Ovary (tissue), 9 donors: ENCODE measurements around the gene UBN1. TPM values are rescaled to one million over a fixed set of nuclear protein-coding genes. Genes with fewer than 3 reads are reported as not detected.

Source experiments
- DNase-seq, 5 donors: peaks; one replicate each; pipeline ENCODE4 v3.0.0-alpha.2; 2019 to 2020
- H3K27ac ChIP-seq, 2 donors: fragments of 200-600 bp; one replicate each; pipeline versions ENCODE4 v1.5.1 to v1.8.0; 2019 to 2022
- H3K27me3 ChIP-seq: fragments of 200-600 bp; one replicate; pipeline ENCODE4 v1.8.0; 2022
- H3K36me3 ChIP-seq: fragments of 200-600 bp; sonication (generic); one replicate; pipeline ENCODE4 v1.5.1; 2019
- H3K4me1 ChIP-seq: one replicate; pipeline ENCODE4 v1.8.1; 2013; ENCODE audit warnings: mild to moderate bottlenecking, moderate library complexity; ENCODE audit not compliant: insufficient read depth
- H3K4me3 ChIP-seq: fragments of 200-600 bp; sonication (generic); one replicate; pipeline ENCODE4 v1.5.1; 2017
- H3K9me3 ChIP-seq, 2 donors: fragments of 200-600 bp in 1 of 2; sonication (generic) in 1 of 2; one replicate each; pipeline versions ENCODE4 v1.5.1 to v1.8.1; 2013 to 2019; ENCODE audit warnings: mild to moderate bottlenecking in 1 of 2, moderate library complexity in 1 of 2
- CTCF ChIP-seq, 3 donors: fragments of 450-650 bp in 2 of 3; fragments of 200-600 bp in 1 of 3; IDR thresholded peaks; one replicate each; pipeline versions ENCODE4 v1.5.1 to v1.8.0; 2016 to 2022; ENCODE audit warnings: antibody characterized with exemption in 3 of 3, mild to moderate bottlenecking in 1 of 3
- EP300 ChIP-seq: sonication (generic); formaldehyde crosslinking; IDR thresholded peaks from one replicate; pipeline ENCODE4 v1.6.1; 2017; ENCODE audit warnings: antibody characterized with exemption
- POLR2A ChIP-seq: fragments of 450-650 bp; IDR thresholded peaks from one replicate; pipeline ENCODE4 v1.6.1; 2017; ENCODE audit warnings: antibody characterized with exemption, mild to moderate bottlenecking, moderate library complexity
- WGBS, 3 donors: extraction: QIAGEN DNeasy Blood & Tissue Kit in 1 of 3; methylation state at CpG; one replicate each; pipeline versions ENCODE4 v1.1.5 to v1.1.7; 2013 to 2017; 5-methylcytosine and 5-hydroxymethylcytosine counted together
- intact Hi-C, 4 donors: fragments of 100-400 bp; cut with DNase I; formaldehyde crosslinking; loops; one replicate each; pipeline versions ENCODE4 v1.11.0 to v1.15.1; 2022 to 2023
- polyA plus RNA-seq, 2 donors: library from polyadenylated mRNA; stranded (reverse); fragments of 200-250 nt in 1 of 2; fragments of 350-450 nt in 1 of 2; fragmentation: Illumina TruSeq in 1 of 2; extraction: RNeasy Lipid Tissue Mini Kit (QIAGEN cat#74804) in 1 of 2; gene quantifications; one replicate each; pipeline ENCODE4 v1.2.3, GENCODE V29; 2013 to 2014
- total RNA-seq, 7 donors: library from RNA; depleted of rRNA in 2 of 7; stranded (reverse); fragments of >200 nt in 2 of 7; fragmentation: NEBNext Ultra II Directional in 3 of 7; extraction: Animal tissue kit (Norgen Biotek cat#: 25700) in 3 of 7; gene quantifications; one replicate each; pipeline versions ENCODE4 v1.1.0 to v1.2.4, GENCODE V29; 2016 to 2023
- donor health status: DM: no; HTN: no; CAD: no; lungs with moderate emphysema.
- donor health status: DM: no; HTN: no; CAD: no.
- donor health status: Bipolar disorder and iron deficiency.
- donor health status: DM: yes; HTN: yes; CAD: no.
- donor health status: DM: no; HTN: no; CAD: no.
- donor health status: DM: yes; HTN: yes; CAD: no.

UBN1 gene
- total and polyA plus RNA-seq, 9 donors = 14.5 to 41.3 (median 24.0) TPM

DNA sequence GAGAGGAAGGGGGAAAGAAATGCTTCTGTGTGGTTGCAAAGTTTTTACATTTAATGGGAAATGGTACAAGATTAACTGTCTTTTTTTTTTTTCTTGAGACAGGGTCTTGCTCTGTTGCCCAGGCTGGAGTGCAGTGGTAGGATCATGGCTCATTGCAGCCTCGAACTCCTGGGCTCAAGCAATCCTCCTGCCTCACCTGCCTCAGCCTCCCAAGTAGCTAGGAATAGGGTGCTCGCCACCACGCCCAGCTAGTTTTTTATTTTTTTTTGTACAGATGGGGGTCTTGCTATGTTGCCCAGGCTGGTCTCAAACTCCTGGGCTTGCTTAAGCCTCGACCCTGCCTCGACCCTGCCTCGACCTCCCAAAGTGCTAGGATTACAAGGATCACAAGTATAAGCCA lies 41.0 kb upstream of the UBN1 start:
- intact Hi-C loops = no loop called here
- no peak overlapping the region for H3K27ac ChIP-seq
- no peaks in the 10 kb centered on the region for H3K27me3 ChIP-seq
- H3K9me3 ChIP-seq = no peaks in the 10 kb centered on the region
- H3K4me1 ChIP-seq = peaks cover 6% of the 10 kb centered on the region
- 90 to 96% (median 93%) methylated on average over 6 of the region's 6 CpGs for WGBS, 3 donors
- TF ChIP-seq POLR2A = no peak
- no peak for TF ChIP-seq CTCF (IDR thresholded peaks at IDR 0.05)
- no peak for TF ChIP-seq EP300
- no peak overlapping the region for H3K4me3 ChIP-seq
- H3K36me3 ChIP-seq = no peaks in the 10 kb centered on the region
- no peak for DNase-seq

- H3K4me1 ChIP-seq = no peaks in the 10 kb centered on the region
- no peaks in the 10 kb centered on the region for H3K27me3 ChIP-seq
- H3K9me3 ChIP-seq = no peaks in the 10 kb centered on the region
- no peak for DNase-seq
- intact Hi-C loops = no loop called here
- no peaks in the 10 kb centered on the region for H3K36me3 ChIP-seq
- 83 to 97% (median 88%) methylated on average over 3 of the region's 3 CpGs for WGBS, 3 donors
- no peak for TF ChIP-seq POLR2A
- TF ChIP-seq CTCF (IDR thresholded peaks at IDR 0.05) = no peak
- TF ChIP-seq EP300 = no peak
- H3K27ac ChIP-seq = no peak overlapping the region
- H3K4me3 ChIP-seq = no peak overlapping the region
These were observed 36.0 kb upstream of the UBN1 start for GRCh38 chr16:4811242-4811641.

GRCh38 chr16:4811773-4812172 lies 35.5 kb upstream of the UBN1 start:
- Histone ChIP-seq H3K27me3 (no peaks in the 10 kb centered on the region), H3K27ac (no peak overlapping the region), H3K4me3 (no peak overlapping the region), H3K4me1 (no peaks in the 10 kb centered on the region), H3K9me3 (no peaks in the 10 kb centered on the region), H3K36me3 (no peaks in the 10 kb centered on the region)
- DNase-seq = no peak
- intact Hi-C loops = no loop called here
- TF ChIP-seq POLR2A (no peak), EP300 (no peak), CTCF (IDR thresholded peaks at IDR 0.05) (no peak)
- WGBS, 3 donors = 83 to 89% (median 85%) methylated on average over 9 of the region's 9 CpGs

- Histone ChIP-seq H3K36me3 (no peaks in the 10 kb centered on the region), H3K27me3 (no peaks in the 10 kb centered on the region), H3K4me3 (no peak overlapping the region), H3K4me1 (no peaks in the 10 kb centered on the region), H3K27ac (no peak overlapping the region), H3K9me3 (no peaks in the 10 kb centered on the region)
- TF ChIP-seq EP300 = no peak
- no peak for TF ChIP-seq CTCF (IDR thresholded peaks at IDR 0.05)
- TF ChIP-seq POLR2A = no peak
- WGBS, 3 donors = 94 to 96% (median 96%) methylated on average over 16 of the region's 16 CpGs
- DNase-seq = no peak
- intact Hi-C loops = no loop called here
These were observed 33.9 kb upstream of the UBN1 start for GRCh38 chr16:4813251-4814003.
